Activated T-helper 17 cell treated with anti-CD3 and anti-CD28 coated beads, Interleukin-2, amount 50 U/mL, for 72 hours (primary cell): ENCODE results near the gene GDAP1L1. TPM values are rescaled to one million over a fixed set of nuclear protein-coding genes. Genes with fewer than 3 reads are reported as not detected.
"Not testable (repeated sequence)": the region's sequence is repeated elsewhere in the genome, so short reads cannot be mapped to it uniquely, and the experiment has no call there.

Source experiments
- ATAC-seq: fragments of 150-1000 bp; cut with Tn5 transposase; replicated peaks from 2 replicates; pipeline ENCODE4 v1.10.0; 2021; ENCODE audit warnings: mild to moderate bottlenecking, moderate library complexity
- H3K27ac Mint-ChIP-seq: one replicate; pipeline ENCODE4 v1.8.0; 2022; ENCODE audit warnings: mixed read lengths
- H3K27me3 Mint-ChIP-seq: one replicate; pipeline ENCODE4 v1.8.0; 2022; ENCODE audit warnings: mixed read lengths
- H3K36me3 Mint-ChIP-seq: one replicate; pipeline ENCODE4 v1.8.0; 2022; ENCODE audit warnings: low read depth, mild to moderate bottlenecking, mixed read lengths
- H3K4me1 Mint-ChIP-seq: one replicate; pipeline ENCODE4 v1.8.0; 2022; ENCODE audit warnings: mixed read lengths
- H3K4me3 Mint-ChIP-seq: one replicate; pipeline ENCODE4 v1.8.0; 2022; ENCODE audit warnings: mild to moderate bottlenecking, mixed read lengths
- H3K9me3 Mint-ChIP-seq: one replicate; pipeline ENCODE4 v1.8.0; 2022; ENCODE audit warnings: mixed read lengths
- total RNA-seq, 2 donors: library from RNA; stranded (reverse); gene quantifications; one replicate each; pipeline ENCODE4 v1.2.3, GENCODE V29; 2022

Gene GDAP1L1
- total RNA-seq, 2 donors from 2014 or later: not detected

GRCh38 chr20:44231193-44231592, 15.9 kb upstream of the GDAP1L1 start:
- H3K4me3 Mint-ChIP-seq: no peak overlapping the region
- no peaks in the 10 kb centered on the region for H3K36me3 Mint-ChIP-seq
- no peaks in the 10 kb centered on the region for H3K9me3 Mint-ChIP-seq
- no peaks in the 10 kb centered on the region for H3K27me3 Mint-ChIP-seq
- no peaks in the 10 kb centered on the region for H3K4me1 Mint-ChIP-seq
- ATAC-seq: peak; percentile 34
- no peak overlapping the region for H3K27ac Mint-ChIP-seq

- no peak overlapping the region for H3K27ac Mint-ChIP-seq
- H3K4me1 Mint-ChIP-seq: no peaks in the 10 kb centered on the region
- H3K36me3 Mint-ChIP-seq: no peaks in the 10 kb centered on the region
- no peak overlapping the region for H3K4me3 Mint-ChIP-seq
- H3K27me3 Mint-ChIP-seq: no peaks in the 10 kb centered on the region
- no peak for ATAC-seq
- no peaks in the 10 kb centered on the region for H3K9me3 Mint-ChIP-seq
Observed at GRCh38 chr20:44231713-44232468, 15.2 kb upstream of the GDAP1L1 start.

- not testable (repeated sequence) for H3K4me3 Mint-ChIP-seq, H3K36me3 Mint-ChIP-seq, H3K27me3 Mint-ChIP-seq, ATAC-seq, H3K27ac Mint-ChIP-seq, H3K9me3 Mint-ChIP-seq, H3K4me1 Mint-ChIP-seq
Observed at GRCh38 chr20:44232469-44232856, 14.6 kb upstream of the GDAP1L1 start.

GRCh38 chr20:44233436-44234016, 13.6 kb upstream of the GDAP1L1 start:
- H3K4me1 Mint-ChIP-seq: no peaks in the 10 kb centered on the region
- no peak overlapping the region for H3K27ac Mint-ChIP-seq
- ATAC-seq: no peak
- H3K4me3 Mint-ChIP-seq: no peak overlapping the region
- H3K36me3 Mint-ChIP-seq: no peaks in the 10 kb centered on the region
- no peaks in the 10 kb centered on the region for H3K9me3 Mint-ChIP-seq
- no peaks in the 10 kb centered on the region for H3K27me3 Mint-ChIP-seq

- Mint-ChIP-seq H3K4me1 (no peaks in the 10 kb centered on the region), H3K27ac (no peak overlapping the region), H3K9me3 (no peaks in the 10 kb centered on the region), H3K4me3 (no peak overlapping the region), H3K27me3 (no peaks in the 10 kb centered on the region), H3K36me3 (no peaks in the 10 kb centered on the region)
- no peak for ATAC-seq
Observed at GRCh38 chr20:44234566-44235317, 12.4 kb upstream of the GDAP1L1 start.

GRCh38 chr20:44235702-44236101, 11.4 kb upstream of the GDAP1L1 start:
- no peak overlapping the region for H3K27ac Mint-ChIP-seq
- H3K9me3 Mint-ChIP-seq: no peaks in the 10 kb centered on the region
- no peak overlapping the region for H3K4me3 Mint-ChIP-seq
- no peaks in the 10 kb centered on the region for H3K4me1 Mint-ChIP-seq
- H3K27me3 Mint-ChIP-seq: no peaks in the 10 kb centered on the region
- H3K36me3 Mint-ChIP-seq: no peaks in the 10 kb centered on the region
- no peak for ATAC-seq

GRCh38 chr20:44236840-44237239, 10.3 kb upstream of the GDAP1L1 start:
- H3K36me3 Mint-ChIP-seq, H3K4me3 Mint-ChIP-seq, H3K27ac Mint-ChIP-seq, H3K4me1 Mint-ChIP-seq, H3K27me3 Mint-ChIP-seq, H3K9me3 Mint-ChIP-seq, ATAC-seq: not testable (repeated sequence)

GRCh38 chr20:44241796-44242195, 5.3 kb upstream of the GDAP1L1 start:
- Mint-ChIP-seq H3K4me1 (peaks cover 2% of the 10 kb centered on the region), H3K27ac (no peak overlapping the region), H3K36me3 (no peaks in the 10 kb centered on the region), H3K4me3 (no peak overlapping the region), H3K27me3 (peaks cover 3% of the 10 kb centered on the region), H3K9me3 (no peaks in the 10 kb centered on the region)
- ATAC-seq: no peak

GRCh38 chr20:44245977-44246376, 1.1 kb upstream of the GDAP1L1 start:
- Mint-ChIP-seq H3K27me3 (peaks cover 5% of the 10 kb centered on the region), H3K9me3 (no peaks in the 10 kb centered on the region), H3K36me3 (no peaks in the 10 kb centered on the region), H3K4me3 (no peak overlapping the region), H3K4me1 (peaks cover 3% of the 10 kb centered on the region), H3K27ac (no peak overlapping the region)
- ATAC-seq: no peak

- no peaks in the 10 kb centered on the region for H3K9me3 Mint-ChIP-seq
- peaks cover 5% of the 10 kb centered on the region for H3K27me3 Mint-ChIP-seq
- no peak for ATAC-seq
- no peak overlapping the region for H3K27ac Mint-ChIP-seq
- no peaks in the 10 kb centered on the region for H3K36me3 Mint-ChIP-seq
- H3K4me1 Mint-ChIP-seq: peaks cover 3% of the 10 kb centered on the region
- no peak overlapping the region for H3K4me3 Mint-ChIP-seq
Observed at GRCh38 chr20:44247586-44248409, 690 bp downstream of the GDAP1L1 start.

GRCh38 chr20:44248410-44248759, 1.3 kb downstream of the GDAP1L1 start:
- ATAC-seq: no peak
- Mint-ChIP-seq H3K27ac (no peak overlapping the region), H3K9me3 (no peaks in the 10 kb centered on the region), H3K4me1 (peaks cover 3% of the 10 kb centered on the region), H3K4me3 (no peak overlapping the region), H3K36me3 (no peaks in the 10 kb centered on the region), H3K27me3 (peaks cover 8% of the 10 kb centered on the region)

GRCh38 chr20:44251284-44251683, 4.2 kb downstream of the GDAP1L1 start:
- peaks cover 3% of the 10 kb centered on the region for H3K4me1 Mint-ChIP-seq
- no peak overlapping the region for H3K27ac Mint-ChIP-seq
- no peaks in the 10 kb centered on the region for H3K36me3 Mint-ChIP-seq
- peaks cover 8% of the 10 kb centered on the region for H3K27me3 Mint-ChIP-seq
- H3K9me3 Mint-ChIP-seq: no peaks in the 10 kb centered on the region
- no peak overlapping the region for H3K4me3 Mint-ChIP-seq
- ATAC-seq: no peak

- peaks cover 2% of the 10 kb centered on the region for H3K4me1 Mint-ChIP-seq
- no peak overlapping the region for H3K27ac Mint-ChIP-seq
- no peaks in the 10 kb centered on the region for H3K9me3 Mint-ChIP-seq
- no peaks in the 10 kb centered on the region for H3K36me3 Mint-ChIP-seq
- H3K27me3 Mint-ChIP-seq: peaks cover 3% of the 10 kb centered on the region
- no peak overlapping the region for H3K4me3 Mint-ChIP-seq
- ATAC-seq: no peak
Observed at GRCh38 chr20:44253528-44253927, 6.4 kb downstream of the GDAP1L1 start.

GRCh38 chr20:44254073-44254472, 7.0 kb downstream of the GDAP1L1 start:
- peaks cover 3% of the 10 kb centered on the region for H3K27me3 Mint-ChIP-seq

More at GRCh38 chr20:44254073-44254472, 7.0 kb downstream of the GDAP1L1 start:
- Mint-ChIP-seq H3K36me3 (no peaks in the 10 kb centered on the region), H3K9me3 (no peaks in the 10 kb centered on the region), H3K27ac (no peak overlapping the region), H3K4me3 (no peak overlapping the region), H3K4me1 (peaks cover 5% of the 10 kb centered on the region)
- ATAC-seq: no peak
